Raji (cell line): ENCODE results near the gene UBL7.

Source experiments
- POLR2A ChIP-seq: IDR thresholded peaks from 2 replicates; pipeline ENCODE4 v1.6.1; 2011; ENCODE audit warnings: low read depth, low read length, control low read depth; ENCODE audit not compliant: insufficient read depth

The UBL7 gene

GRCh38 chr15:74460871-74461846, at the start of gene UBL7:
Gene UBL7 (minus strand): TSS chr15:74461160. CDS start chr15:74458867, 2,293 bp downstream.
- peak; percentile 95 for TF ChIP-seq POLR2A

GRCh38 chr15:74506515-74506840, 45.5 kb upstream of the UBL7 start:
- TF ChIP-seq POLR2A = no peak

- no peak for TF ChIP-seq POLR2A
Measured at GRCh38 chr15:74505837-74506514, 45.0 kb upstream of the UBL7 start.

- no peak for TF ChIP-seq POLR2A
Measured at GRCh38 chr15:74504836-74505235, 43.9 kb upstream of the UBL7 start.

- no peak for TF ChIP-seq POLR2A
Measured at GRCh38 chr15:74504418-74504817, 43.5 kb upstream of the UBL7 start.

- no peak for TF ChIP-seq POLR2A
Measured at GRCh38 chr15:74502301-74502700, 41.3 kb upstream of the UBL7 start.

GRCh38 chr15:74500401-74500800, 39.4 kb upstream of the UBL7 start:
- TF ChIP-seq POLR2A = no peak

GRCh38 chr15:74499366-74499765, 38.4 kb upstream of the UBL7 start:
- no peak for TF ChIP-seq POLR2A

GRCh38 chr15:74497584-74497983, 36.6 kb upstream of the UBL7 start:
- no peak for TF ChIP-seq POLR2A

GRCh38 chr15:74496648-74497047, 35.7 kb upstream of the UBL7 start:
- TF ChIP-seq POLR2A = no peak

- TF ChIP-seq POLR2A = no peak
Measured at GRCh38 chr15:74490339-74490689, 29.4 kb upstream of the UBL7 start.

GRCh38 chr15:74489518-74490338, 28.8 kb upstream of the UBL7 start:
- no peak for TF ChIP-seq POLR2A

- TF ChIP-seq POLR2A = no peak
Measured at GRCh38 chr15:74488776-74489175, 27.8 kb upstream of the UBL7 start.

- TF ChIP-seq POLR2A = no peak
Measured at GRCh38 chr15:74482661-74483060, 21.7 kb upstream of the UBL7 start.

GRCh38 chr15:74470631-74471395, 9.9 kb upstream of the UBL7 start:
- TF ChIP-seq POLR2A = no peak
